ENCODE data around the gene SAP130. TPM values are rescaled to one million over a fixed set of nuclear protein-coding genes. Genes with fewer than 3 reads are reported as not detected.

SAP130 gene
- total and polyA plus RNA-seq, 2 of the 8 experiments (the other 6 are each of a cell fraction or from before 2014, with no cell fraction given) = 51.4 to 54.3 TPM

GRCh38 chr2:127891811-127892210 lies 136.0 kb downstream of the SAP130 start:
- Histone ChIP-seq H4K5ac (ENCODE audit: insufficient read length, low read depth, low read length) (no peak overlapping the region), H3K9me3 (ENCODE audit: insufficient read depth in 2 of 2, low read depth in 1 of 2, low read length in 1 of 2) (no peaks in the 10 kb centered on the region), H4K20me1 (replicated peaks in 1 of 2; ENCODE audit: control insufficient read depth in 1 of 2, insufficient read depth in 2 of 2, low read length in 2 of 2) (no peaks in the 10 kb centered on the region), H3K4me2 (ENCODE audit: insufficient read depth in 1 of 2, low read depth in 2 of 2, low read length in 2 of 2) (peak overlapping the region in 1 of 2 experiments; percentile 35; a peak in 1 of 4 replicates), H3K4ac (replicated peaks; ENCODE audit: insufficient read length, low read depth, low read length) (no peak overlapping the region), H2BK5ac (ENCODE audit: low read depth, low read length) (no peak overlapping the region; the same call in 1 of the 2 replicates), H3K4me1 (replicated peaks in 1 of 4; ENCODE audit: control insufficient read depth in 3 of 4, insufficient read depth in 4 of 4, low read length in 3 of 4) (peaks cover 4 to 9% (median 6%) of the 10 kb centered on the region in 4 experiments; a peak in 6 of 7 replicates), H3K9ac (replicated peaks in 1 of 4; ENCODE audit: extremely low read depth in 1 of 4, low read depth in 3 of 4, low read length in 3 of 4) (no peak overlapping the region), H2BK15ac (ENCODE audit: low read length) (no peak overlapping the region), H2BK20ac (ENCODE audit: low read length) (no peak overlapping the region), H2BK120ac (replicated peaks; ENCODE audit: low read depth, low read length) (no peak overlapping the region), H3K27me3 (replicated peaks in 1 of 4; ENCODE audit: control insufficient read depth in 3 of 4, extremely low read depth in 1 of 4, insufficient read depth in 3 of 4, low read length in 3 of 4) (no peaks in the 10 kb centered on the region), H3K23ac (ENCODE audit: insufficient read length) (no peak overlapping the region), H4K8ac (ENCODE audit: extremely low read depth, insufficient read depth, low read length) (no peak overlapping the region), H3K23me2 (ENCODE audit: low read depth, low read length) (no peaks in the 10 kb centered on the region), H3K27ac (ENCODE audit: low read depth, low read length) (no peak overlapping the region), H4K91ac (replicated peaks; ENCODE audit: insufficient read length, low read length) (no peak overlapping the region), H2AK5ac (ENCODE audit: low read depth, low read length) (no peak overlapping the region), H2BK12ac (ENCODE audit: low read depth, low read length) (no peak overlapping the region), H3K79me2 (ENCODE audit: control insufficient read depth in 1 of 2, insufficient read depth in 2 of 2, low read length in 2 of 2) (0 out of 4 replicates have a peak, but pooled peaks cover 0 to 3% of the 10 kb centered on the region in 2 experiments), H2AFZ (ENCODE audit: low read length) (no peak overlapping the region), H3K4me3 (ENCODE audit: extremely low read depth in 1 of 4, insufficient read depth in 2 of 4, low read depth in 3 of 4, low read length in 4 of 4) (no peak overlapping the region), H3K79me1 (ENCODE audit: low read depth, low read length) (no peaks in the 10 kb centered on the region), H3K56ac (replicated peaks; ENCODE audit: insufficient read length, low read depth, low read length) (no peak overlapping the region), H3K18ac (ENCODE audit: extremely low read depth, low read length) (no peak overlapping the region), H3K14ac (ENCODE audit: insufficient read length) (no peak overlapping the region), H3K36me3 (ENCODE audit: control insufficient read depth in 2 of 4, insufficient read depth in 4 of 4, low read length in 3 of 4) (no peaks in the 10 kb centered on the region)
- ChIA-PET POLR2A (ENCODE audit: partially characterized antibody) (interaction anchor here (0.9 to 1.1 kb wide), 3 partner anchors 33 to 190 kb away, joined by 3 to 6 read pairs (median 5); partner anchors contain the start of gene WDR33), CTCF (ENCODE audit: partially characterized antibody) (interaction anchor here (0.6 to 1.1 kb wide), 4 partner anchors 10 to 28 kb away, joined by 3 read pairs; no protein-coding TSS in a partner anchor)
- DNase-seq (ENCODE audit: low read depth in 1 of 2, low spot score in 2 of 2) (no peak), FAIRE-seq (no peak)
- TF ChIP-seq SIX5 (IDR thresholded peaks at IDR 0.05; ENCODE audit: low read depth, low read length) (peak; percentile 19; the same call in 1 of the 2 replicates), EP300 (IDR thresholded peaks at IDR 0.05; ENCODE audit: borderline replicate concordance in 1 of 2, low read depth in 2 of 2, low read length in 2 of 2) (no peak)
- TF ChIP-seq, protein P1, sequence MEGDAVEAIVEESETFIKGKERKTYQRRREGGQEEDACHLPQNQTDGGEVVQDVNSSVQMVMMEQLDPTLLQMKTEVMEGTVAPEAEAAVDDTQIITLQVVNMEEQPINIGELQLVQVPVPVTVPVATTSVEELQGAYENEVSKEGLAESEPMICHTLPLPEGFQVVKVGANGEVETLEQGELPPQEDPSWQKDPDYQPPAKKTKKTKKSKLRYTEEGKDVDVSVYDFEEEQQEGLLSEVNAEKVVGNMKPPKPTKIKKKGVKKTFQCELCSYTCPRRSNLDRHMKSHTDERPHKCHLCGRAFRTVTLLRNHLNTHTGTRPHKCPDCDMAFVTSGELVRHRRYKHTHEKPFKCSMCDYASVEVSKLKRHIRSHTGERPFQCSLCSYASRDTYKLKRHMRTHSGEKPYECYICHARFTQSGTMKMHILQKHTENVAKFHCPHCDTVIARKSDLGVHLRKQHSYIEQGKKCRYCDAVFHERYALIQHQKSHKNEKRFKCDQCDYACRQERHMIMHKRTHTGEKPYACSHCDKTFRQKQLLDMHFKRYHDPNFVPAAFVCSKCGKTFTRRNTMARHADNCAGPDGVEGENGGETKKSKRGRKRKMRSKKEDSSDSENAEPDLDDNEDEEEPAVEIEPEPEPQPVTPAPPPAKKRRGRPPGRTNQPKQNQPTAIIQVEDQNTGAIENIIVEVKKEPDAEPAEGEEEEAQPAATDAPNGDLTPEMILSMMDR (IDR thresholded peaks at IDR 0.05; ENCODE audit: control extremely low read depth in 1 of 3, insufficient read depth in 1 of 3, low read depth in 1 of 3, low read length in 3 of 3) = 0 out of 4 replicates have a peak, but pooled peaks of 1 of the 3 experiments have one; percentile 2
- 52% methylated on average over 5 of the region's 5 CpGs; no CpG with 5 or more reads in 1 of the 2 experiments for WGBS, 2 experiments (ENCODE audit: extremely low coverage in 1 of 2, insufficient coverage in 1 of 2, insufficient read length in 1 of 2, insufficient replicate concordance in 2 of 2, low coverage in 1 of 2, low lambda C conversion rate in 2 of 2, missing lambda C conversion rate in 1 of 2)

All from H1 (cell line).